Pancreas (tissue), 10 donors: Measurements from ENCODE around the gene POU2F2. TPM values are rescaled to one million over a fixed set of nuclear protein-coding genes. Genes with fewer than 3 reads are reported as not detected.

Source experiments
- ATAC-seq, 4 donors: fragments of 200-7000 bp; cut with Tn5 transposase; one replicate each; pipeline versions ENCODE4 v1.8.0 to v1.9.1; 2020; ENCODE audit warnings: mild to moderate bottlenecking in 4 of 4, moderate library complexity in 4 of 4
- DNase-seq, 6 donors: peaks; one replicate each; pipeline ENCODE4 v3.0.0-alpha.2; 2020
- FAIRE-seq: peaks from 2 replicates; lab custom pipeline; 2012; peaks lifted over from hg19 to GRCh38; lab: Jason Lieb, UNC
- H3K27ac ChIP-seq, 4 donors: fragments of 200-600 bp; sonication (generic); 1 replicate in 3 of 4; 2 replicates in 1 of 4; pipeline versions ENCODE4 v1.5.0 to v1.8.0; 2020
- H3K27me3 ChIP-seq, 4 donors: fragments of 200-600 bp; one replicate each; pipeline ENCODE4 v1.8.0; 2021
- H3K36me3 ChIP-seq, 3 donors: fragments of 200-600 bp; sonication (generic) in 1 of 3; one replicate each; pipeline versions ENCODE4 v1.5.0 to v1.8.0; 2020 to 2021
- H3K4me1 ChIP-seq, 3 donors: fragments of 200-600 bp; one replicate each; pipeline ENCODE4 v1.8.0; 2021
- H3K4me3 ChIP-seq, 4 donors: fragments of 200-600 bp; sonication (generic) in 2 of 4; one replicate each; pipeline versions ENCODE4 v1.5.0 to v1.8.0; 2020 to 2021
- H3K9me3 ChIP-seq, 4 donors: fragments of 200-600 bp; one replicate each; pipeline ENCODE4 v1.8.0; 2021
- CTCF ChIP-seq, 4 donors: fragments of 200-600 bp; sonication (generic) in 3 of 4; IDR thresholded peaks; one replicate each; pipeline versions ENCODE4 v1.5.0 to v1.8.0; 2021; ENCODE audit warnings: antibody characterized with exemption in 4 of 4
- WGBS, 2 donors: extraction: QIAGEN DNeasy Blood & Tissue Kit; methylation state at CpG; one replicate each; pipeline ENCODE4 v1.1.7; 2013; 5-methylcytosine and 5-hydroxymethylcytosine counted together
- intact Hi-C, 3 donors: fragments of 100-400 bp; cut with DNase I; formaldehyde crosslinking; loops; one replicate each; pipeline versions ENCODE4 v1.11.1 to v1.14.2; 2022
- polyA plus RNA-seq, 2 donors: library from polyadenylated mRNA; stranded (reverse); fragments of 200-250 nt; gene quantifications; one replicate each; pipeline ENCODE4 v1.2.3, GENCODE V29; 2013
- total RNA-seq, 6 donors: library from RNA; stranded (reverse); fragmentation: NEBNext Ultra II Directional in 4 of 6; extraction: Animal tissue kit (Norgen Biotek cat#: 25700) in 4 of 6; gene quantifications; one replicate each; pipeline versions ENCODE4 v1.2.1 to v1.2.4, GENCODE V29; 2021 to 2023
- donor health status: healthy with polysubstance abuse.
- donor health status: DM: no; HTN: no; CAD: no; lungs with moderate emphysema.
- donor health status: DM: no; HTN: no; CAD: no.
- donor health status: control.
- donor health status: control.
- donor health status: Bipolar disorder and iron deficiency.
- donor health status: DM: yes; HTN: yes; CAD: no.
- donor health status: DM: no; HTN: no; CAD: no.
- donor health status: DM: no; HTN: no; CAD: no.
- donor health status: DM: yes; HTN: yes; CAD: no.

The POU2F2 gene
- total and polyA plus RNA-seq, 8 donors, result 0.56 to 5.6 (median 1.3) TPM

GRCh38 chr19:42113641-42114348 is 18.5 kb downstream of the POU2F2 start:
- H3K27ac ChIP-seq, result peak overlapping the region in 3 of 4 donors; percentile 74 to 90 (median 82)
- H3K27me3 ChIP-seq, result no peaks in the 10 kb centered on the region
- no peak for TF ChIP-seq CTCF (IDR thresholded peaks at IDR 0.05)
- H3K4me3 ChIP-seq, result no peak overlapping the region
- no peaks in the 10 kb centered on the region for H3K36me3 ChIP-seq
- DNase-seq (peak in 3 of 6 donors; percentile 31 to 34 (median 33)), ATAC-seq (peak; percentile 15 to 49 (median 20)), FAIRE-seq (no peak)
- peaks cover 14 to 33% (median 14%) of the 10 kb centered on the region in 3 donors for H3K4me1 ChIP-seq
- intact Hi-C loops, result no loop called here
- H3K9me3 ChIP-seq, result no peaks in the 10 kb centered on the region
- WGBS, 2 donors, result 54 to 56% methylated on average over 10 of the region's 10 CpGs

GRCh38 chr19:42111811-42112210 is 20.4 kb downstream of the POU2F2 start:
- no peak for ATAC-seq
- H3K27me3 ChIP-seq, result no peaks in the 10 kb centered on the region
- H3K36me3 ChIP-seq, result no peaks in the 10 kb centered on the region
- no peak for DNase-seq
- H3K27ac ChIP-seq, result no peak overlapping the region
- no peaks in the 10 kb centered on the region for H3K9me3 ChIP-seq
- no peak overlapping the region for H3K4me3 ChIP-seq
- peaks cover 14 to 36% (median 14%) of the 10 kb centered on the region in 3 donors for H3K4me1 ChIP-seq
- no peak for FAIRE-seq
- intact Hi-C loops, result no loop called here
- TF ChIP-seq CTCF (IDR thresholded peaks at IDR 0.05), result no peak
- WGBS, 2 donors, result 75 to 83% methylated on average over 3 of the region's 3 CpGs

- no peak for FAIRE-seq
- Histone ChIP-seq H3K27ac (no peak overlapping the region), H3K9me3 (no peaks in the 10 kb centered on the region), H3K36me3 (no peaks in the 10 kb centered on the region), H3K4me3 (no peak overlapping the region), H3K4me1 (peaks cover 14 to 36% (median 14%) of the 10 kb centered on the region in 3 donors), H3K27me3 (no peaks in the 10 kb centered on the region)
- 61 to 78% methylated on average over 1 of the region's 1 CpG for WGBS, 2 donors
- no peak for ATAC-seq
- no peak for TF ChIP-seq CTCF (IDR thresholded peaks at IDR 0.05)
- intact Hi-C loops, result no loop called here
- no peak for DNase-seq
Observed at GRCh38 chr19:42111384-42111783, 20.9 kb downstream of the POU2F2 start.

- intact Hi-C loops, result no loop called here
- Histone ChIP-seq H3K36me3 (no peaks in the 10 kb centered on the region), H3K9me3 (no peaks in the 10 kb centered on the region), H3K27me3 (no peaks in the 10 kb centered on the region), H3K4me1 (peaks cover 8 to 30% (median 14%) of the 10 kb centered on the region in 3 donors), H3K4me3 (no peak overlapping the region), H3K27ac (no peak overlapping the region)
- ATAC-seq (no peak), FAIRE-seq (no peak), DNase-seq (no peak)
- no peak for TF ChIP-seq CTCF (IDR thresholded peaks at IDR 0.05)
- WGBS, 2 donors, result 71 to 72% methylated on average over 1 of the region's 1 CpG
Observed at GRCh38 chr19:42110658-42111057, 21.6 kb downstream of the POU2F2 start.

GRCh38 chr19:42109896-42110295 is 22.4 kb downstream of the POU2F2 start:
- TF ChIP-seq CTCF (IDR thresholded peaks at IDR 0.05), result no peak
- Histone ChIP-seq H3K36me3 (no peaks in the 10 kb centered on the region), H3K27ac (no peak overlapping the region), H3K9me3 (no peaks in the 10 kb centered on the region), H3K4me1 (peaks cover 4 to 27% (median 11%) of the 10 kb centered on the region in 3 donors), H3K4me3 (no peak overlapping the region), H3K27me3 (no peaks in the 10 kb centered on the region)
- ATAC-seq, result no peak
- DNase-seq, result no peak
- FAIRE-seq, result no peak
- intact Hi-C loops, result no loop called here
- 80 to 85% methylated on average over 3 of the region's 3 CpGs for WGBS, 2 donors
